ENCODE data around the gene SDHA.

The SDHA gene

DNA sequence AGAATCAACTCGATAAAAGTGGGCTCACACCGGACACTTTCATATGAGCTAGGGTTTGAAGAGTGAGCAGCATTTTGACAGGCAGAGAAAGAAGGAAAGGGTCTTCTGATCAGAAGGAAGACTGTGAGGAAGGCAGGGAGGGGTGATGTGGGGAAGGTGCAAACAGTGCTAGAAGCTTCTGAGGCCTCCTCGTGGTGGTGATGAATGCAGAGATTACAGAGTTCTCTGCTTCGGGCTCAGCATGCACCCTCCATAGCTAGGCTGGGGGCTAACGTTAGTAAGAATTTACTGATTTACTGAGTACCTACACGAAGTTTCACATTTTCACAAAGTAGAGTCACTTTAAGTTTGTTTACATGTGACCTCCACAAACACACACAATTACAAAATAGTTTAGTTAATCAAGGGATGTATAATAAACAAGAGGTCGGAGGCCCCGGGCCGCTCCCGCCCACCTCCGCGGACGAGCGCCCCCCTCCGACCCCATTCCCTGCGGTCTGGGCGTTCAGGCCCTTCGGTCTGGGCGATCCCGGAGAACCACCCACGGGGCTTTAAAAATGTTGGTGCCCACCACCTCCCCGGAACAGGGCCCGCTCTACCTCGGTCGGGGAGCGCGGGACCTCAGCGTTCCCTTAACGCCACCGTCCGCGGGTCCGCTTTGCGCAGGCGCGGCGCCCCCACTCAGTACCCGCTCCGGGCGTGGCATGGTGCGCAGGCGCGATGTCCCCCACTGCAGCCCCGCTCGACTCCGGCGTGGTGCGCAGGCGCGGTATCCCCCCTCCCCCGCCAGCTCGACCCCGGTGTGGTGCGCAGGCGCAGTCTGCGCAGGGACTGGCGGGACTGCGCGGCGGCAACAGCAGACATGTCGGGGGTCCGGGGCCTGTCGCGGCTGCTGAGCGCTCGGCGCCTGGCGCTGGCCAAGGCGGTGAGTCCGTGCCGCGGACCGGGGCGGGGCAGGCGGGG lies at the start of gene SDHA, which contains the start of gene CCDC127:
TSS of gene SDHA (plus strand) at position 827 of the 963 bp plus-strand sequence. CDS start at position 863, 36 bp downstream.
TSS of gene CCDC127 (minus strand) at position 660 of the 963 bp plus-strand sequence. CDS start 1,304 bp downstream, outside the sequence.
- TF ChIP-seq, protein P1, sequence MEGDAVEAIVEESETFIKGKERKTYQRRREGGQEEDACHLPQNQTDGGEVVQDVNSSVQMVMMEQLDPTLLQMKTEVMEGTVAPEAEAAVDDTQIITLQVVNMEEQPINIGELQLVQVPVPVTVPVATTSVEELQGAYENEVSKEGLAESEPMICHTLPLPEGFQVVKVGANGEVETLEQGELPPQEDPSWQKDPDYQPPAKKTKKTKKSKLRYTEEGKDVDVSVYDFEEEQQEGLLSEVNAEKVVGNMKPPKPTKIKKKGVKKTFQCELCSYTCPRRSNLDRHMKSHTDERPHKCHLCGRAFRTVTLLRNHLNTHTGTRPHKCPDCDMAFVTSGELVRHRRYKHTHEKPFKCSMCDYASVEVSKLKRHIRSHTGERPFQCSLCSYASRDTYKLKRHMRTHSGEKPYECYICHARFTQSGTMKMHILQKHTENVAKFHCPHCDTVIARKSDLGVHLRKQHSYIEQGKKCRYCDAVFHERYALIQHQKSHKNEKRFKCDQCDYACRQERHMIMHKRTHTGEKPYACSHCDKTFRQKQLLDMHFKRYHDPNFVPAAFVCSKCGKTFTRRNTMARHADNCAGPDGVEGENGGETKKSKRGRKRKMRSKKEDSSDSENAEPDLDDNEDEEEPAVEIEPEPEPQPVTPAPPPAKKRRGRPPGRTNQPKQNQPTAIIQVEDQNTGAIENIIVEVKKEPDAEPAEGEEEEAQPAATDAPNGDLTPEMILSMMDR (conservative IDR thresholded peaks at IDR 0.05), result peak; percentile 48
- H3K27ac ChIP-seq, result peak within 1 kb of the TSS; percentile 81

- TF ChIP-seq, protein P1 (conservative IDR thresholded peaks at IDR 0.05), result no peak
- no peak overlapping the region for H3K27ac ChIP-seq
Measured at GRCh38 chr5:169071-169727, 48.9 kb upstream of the SDHA start.

DNA sequence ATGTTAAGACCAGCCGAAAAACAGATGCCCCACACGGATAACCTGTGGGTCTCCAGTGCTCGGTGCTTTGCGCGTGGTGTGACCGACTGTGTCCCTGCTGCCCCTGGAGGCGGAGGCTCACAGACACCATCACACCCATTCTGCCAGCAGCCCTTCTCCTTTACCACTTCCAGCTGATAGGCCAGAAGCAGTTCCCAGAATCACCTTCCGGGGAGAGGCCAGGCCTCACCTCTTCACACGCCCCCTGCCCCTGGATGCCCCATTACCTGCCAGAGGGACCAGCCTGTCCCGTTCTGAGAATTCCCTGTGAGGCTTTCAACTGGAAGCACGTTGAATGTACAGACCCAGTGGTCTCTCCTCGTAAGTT lies 48.4 kb upstream of the SDHA start:
- TF ChIP-seq, protein P1 (conservative IDR thresholded peaks at IDR 0.05), result no peak
- H3K27ac ChIP-seq, result no peak overlapping the region

GRCh38 chr5:170971-171800 lies 46.9 kb upstream of the SDHA start:
- TF ChIP-seq, protein P1 (conservative IDR thresholded peaks at IDR 0.05), result no peak
- H3K27ac ChIP-seq, result no peak overlapping the region

DNA sequence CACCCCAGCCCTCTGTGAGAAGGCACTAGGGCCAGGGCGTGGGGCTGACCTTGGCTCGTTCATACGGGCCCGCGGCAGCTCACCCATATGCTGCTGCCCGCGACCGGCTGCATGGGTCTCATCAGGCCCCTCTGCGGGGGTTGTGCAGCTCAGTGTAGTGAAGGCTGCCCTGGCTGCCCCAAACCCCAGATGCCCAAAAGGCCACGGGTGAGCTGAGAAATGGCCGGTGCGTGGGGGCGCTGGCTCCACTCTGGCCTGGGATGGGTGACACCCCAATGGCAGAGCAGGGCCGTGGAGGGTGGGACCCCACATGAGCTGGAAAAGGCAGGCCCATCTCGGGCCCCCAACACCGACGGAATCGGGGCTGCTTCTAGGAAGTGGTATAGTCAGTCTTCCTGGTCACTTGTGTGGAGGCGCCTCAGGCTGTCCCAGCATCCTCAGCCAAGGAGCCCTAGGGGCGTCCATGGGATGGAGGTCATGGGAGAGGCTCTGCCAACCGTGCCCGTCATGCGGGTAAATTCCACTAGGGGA lies 46.3 kb upstream of the SDHA start:
- H3K27ac ChIP-seq, result no peak overlapping the region
- TF ChIP-seq, protein P1 (conservative IDR thresholded peaks at IDR 0.05), result no peak

- H3K27ac ChIP-seq, result no peak overlapping the region
- TF ChIP-seq, protein P1 (conservative IDR thresholded peaks at IDR 0.05), result no peak
Measured at GRCh38 chr5:172421-172820, 45.7 kb upstream of the SDHA start.
